Measurements from ENCODE around the gene SHH. TPM values are rescaled to one million over a fixed set of nuclear protein-coding genes. Genes with fewer than 3 reads are reported as not detected.

The SHH gene
- total RNA-seq, 1 donor from 2014 or later, result 0.16 TPM

DNA sequence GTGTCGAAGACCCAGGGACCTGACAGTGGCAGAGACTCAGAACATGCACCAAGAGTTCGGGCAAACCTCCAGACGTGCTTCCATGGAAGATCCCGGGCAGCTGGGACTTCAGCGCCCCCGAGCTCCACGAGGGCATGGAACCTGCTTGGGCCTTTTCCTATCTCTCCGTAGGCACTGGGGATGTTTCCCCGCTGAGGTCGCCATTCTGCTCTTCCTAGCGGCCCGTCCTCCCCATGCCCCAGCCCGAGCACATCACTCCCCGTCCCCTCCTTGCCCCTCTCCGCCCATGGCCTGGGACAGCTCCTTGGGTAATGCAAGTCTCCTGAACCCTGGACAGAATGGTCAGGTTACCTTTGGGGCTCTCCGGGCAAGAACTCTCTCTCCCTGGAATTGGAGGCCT, 32.3 kb upstream of the SHH start:
- Mint-ChIP-seq H3K36me3 (ENCODE audit: low read depth, unreplicated experiment) (no peaks in the 10 kb centered on the region), H3K4me1 (ENCODE audit: low read depth, unreplicated experiment) (no peaks in the 10 kb centered on the region), H3K27ac (ENCODE audit: unreplicated experiment) (no peak overlapping the region), H3K4me3 (ENCODE audit: unreplicated experiment) (no peak overlapping the region), H3K27me3 (ENCODE audit: low read depth, unreplicated experiment) (peaks cover 13% of the 10 kb centered on the region), H3K9me3 (ENCODE audit: unreplicated experiment) (no peaks in the 10 kb centered on the region)
- no peaks in the 10 kb centered on the region for H3K4me1 ChIP-seq (ENCODE audit: insufficient read depth, low read length)
- no peak for FAIRE-seq
- H3K9me3 ChIP-seq (ENCODE audit: insufficient read depth, low read depth, low read length), result no peaks in the 10 kb centered on the region
- H3K36me3 ChIP-seq (ENCODE audit: insufficient read depth, low read length), result no peaks in the 10 kb centered on the region
- no peak overlapping the region for H3K4me3 ChIP-seq (ENCODE audit: insufficient read depth, low read depth, low read length)
- no peak for TF ChIP-seq EZH2 (IDR thresholded peaks at IDR 0.05; ENCODE audit: insufficient read depth, low read length)
- TF ChIP-seq CTCF (IDR thresholded peaks at IDR 0.05; ENCODE audit: insufficient read depth, low read depth, low read length), result no peak
- DNase-seq (ENCODE audit: low read depth), result no peak
- no peak overlapping the region for H2AFZ ChIP-seq (ENCODE audit: low read depth, low read length)
- H4K20me1 ChIP-seq (ENCODE audit: insufficient read depth, low read length), result no peaks in the 10 kb centered on the region
- no peak overlapping the region for H3K4me2 ChIP-seq (ENCODE audit: low read length)
- H3K9ac ChIP-seq (ENCODE audit: low read length), result no peak overlapping the region
- H3K79me2 ChIP-seq (ENCODE audit: insufficient read depth, low read length), result no peaks in the 10 kb centered on the region
- peaks cover 2% of the 10 kb centered on the region for H3K27me3 ChIP-seq (ENCODE audit: insufficient read depth, low read length)
- H3K27ac ChIP-seq (ENCODE audit: low read depth, low read length), result no peak overlapping the region

- Mint-ChIP-seq H3K36me3 (ENCODE audit: low read depth, unreplicated experiment) (no peaks in the 10 kb centered on the region), H3K27me3 (ENCODE audit: low read depth, unreplicated experiment) (peaks cover 8% of the 10 kb centered on the region), H3K9me3 (ENCODE audit: unreplicated experiment) (no peaks in the 10 kb centered on the region), H3K27ac (ENCODE audit: unreplicated experiment) (no peak overlapping the region), H3K4me1 (ENCODE audit: low read depth, unreplicated experiment) (no peaks in the 10 kb centered on the region), H3K4me3 (ENCODE audit: unreplicated experiment) (no peak overlapping the region)
- no peaks in the 10 kb centered on the region for H3K36me3 ChIP-seq (ENCODE audit: insufficient read depth, low read length)
- H4K20me1 ChIP-seq (ENCODE audit: insufficient read depth, low read length), result no peaks in the 10 kb centered on the region
- H3K27me3 ChIP-seq (ENCODE audit: insufficient read depth, low read length), result peaks cover 7% of the 10 kb centered on the region
- DNase-seq (ENCODE audit: low read depth) (no peak), FAIRE-seq (no peak)
- no peak overlapping the region for H3K9ac ChIP-seq (ENCODE audit: low read length)
- no peak overlapping the region for H3K27ac ChIP-seq (ENCODE audit: low read depth, low read length)
- H3K79me2 ChIP-seq (ENCODE audit: insufficient read depth, low read length), result no peaks in the 10 kb centered on the region
- TF ChIP-seq EZH2 (IDR thresholded peaks at IDR 0.05; ENCODE audit: insufficient read depth, low read length) (no peak), CTCF (IDR thresholded peaks at IDR 0.05; ENCODE audit: insufficient read depth, low read depth, low read length) (no peak)
- H3K4me3 ChIP-seq (ENCODE audit: insufficient read depth, low read depth, low read length), result no peak overlapping the region
- H3K9me3 ChIP-seq (ENCODE audit: insufficient read depth, low read depth, low read length), result no peaks in the 10 kb centered on the region
- H2AFZ ChIP-seq (ENCODE audit: low read depth, low read length), result no peak overlapping the region
- no peak overlapping the region for H3K4me2 ChIP-seq (ENCODE audit: low read length)
- H3K4me1 ChIP-seq (ENCODE audit: insufficient read depth, low read length), result no peaks in the 10 kb centered on the region
Measured at GRCh38 chr7:155844019-155844453, 31.8 kb upstream of the SHH start.

GRCh38 chr7:155843426-155844018, 31.3 kb upstream of the SHH start:
- Histone ChIP-seq H2AFZ (ENCODE audit: low read depth, low read length) (no peak overlapping the region), H3K79me2 (ENCODE audit: insufficient read depth, low read length) (no peaks in the 10 kb centered on the region), H3K4me2 (ENCODE audit: low read length) (no peak overlapping the region), H3K27ac (ENCODE audit: low read depth, low read length) (no peak overlapping the region), H3K4me3 (ENCODE audit: insufficient read depth, low read depth, low read length) (no peak overlapping the region), H3K4me1 (ENCODE audit: insufficient read depth, low read length) (no peaks in the 10 kb centered on the region), H3K27me3 (ENCODE audit: insufficient read depth, low read length) (peaks cover 7% of the 10 kb centered on the region), H4K20me1 (ENCODE audit: insufficient read depth, low read length) (no peaks in the 10 kb centered on the region), H3K9ac (ENCODE audit: low read length) (no peak overlapping the region), H3K36me3 (ENCODE audit: insufficient read depth, low read length) (no peaks in the 10 kb centered on the region), H3K9me3 (ENCODE audit: insufficient read depth, low read depth, low read length) (no peaks in the 10 kb centered on the region)
- Mint-ChIP-seq H3K27ac (ENCODE audit: unreplicated experiment) (no peak overlapping the region), H3K36me3 (ENCODE audit: low read depth, unreplicated experiment) (no peaks in the 10 kb centered on the region), H3K9me3 (ENCODE audit: unreplicated experiment) (no peaks in the 10 kb centered on the region), H3K4me3 (ENCODE audit: unreplicated experiment) (no peak overlapping the region), H3K27me3 (ENCODE audit: low read depth, unreplicated experiment) (peaks cover 3% of the 10 kb centered on the region), H3K4me1 (ENCODE audit: low read depth, unreplicated experiment) (peaks cover 2% of the 10 kb centered on the region)
- TF ChIP-seq EZH2 (IDR thresholded peaks at IDR 0.05; ENCODE audit: insufficient read depth, low read length), result no peak
- TF ChIP-seq CTCF (IDR thresholded peaks at IDR 0.05; ENCODE audit: insufficient read depth, low read depth, low read length), result no peak
- FAIRE-seq (no peak), DNase-seq (ENCODE audit: low read depth) (no peak)
